NCI-H82 treated with DMSO at 0.1 percent for 48 hours (cell line): ENCODE results near the gene SGTB.

ENCODE experiments used
- DNase-seq: peaks from one replicate; lab custom pipeline; 2025; ENCODE audit not compliant: unreplicated experiment; lab: John Stamatoyannopoulos, UW

The SGTB gene

GRCh38 chr5:65721720-65722574 is at the start of gene SGTB, which contains the start of gene NLN:
Gene SGTB (minus strand): TSS chr5:65722109. CDS start chr5:65720807, 1,302 bp downstream.
Gene NLN (plus strand): TSS chr5:65722205. CDS start chr5:65722374, 169 bp downstream.
- DNase-seq, result peak; percentile 18

GRCh38 chr5:65771266-65771665 is 49.4 kb upstream of the SGTB start:
- DNase-seq, result no peak

- no peak for DNase-seq
Observed at GRCh38 chr5:65769539-65769938, 47.6 kb upstream of the SGTB start.

- no peak for DNase-seq
Observed at GRCh38 chr5:65768723-65769346, 46.9 kb upstream of the SGTB start.

- DNase-seq, result no peak
Observed at GRCh38 chr5:65767565-65767964, 45.7 kb upstream of the SGTB start.

GRCh38 chr5:65766781-65767180 is 44.9 kb upstream of the SGTB start:
- DNase-seq, result no peak

- no peak for DNase-seq
Observed at GRCh38 chr5:65766175-65766574, 44.3 kb upstream of the SGTB start.

GRCh38 chr5:65765582-65765981 is 43.7 kb upstream of the SGTB start:
- DNase-seq, result no peak

GRCh38 chr5:65762234-65762633 is 40.3 kb upstream of the SGTB start:
- DNase-seq, result no peak

GRCh38 chr5:65760504-65761275 is 38.8 kb upstream of the SGTB start:
- DNase-seq, result no peak

- DNase-seq, result no peak
Observed at GRCh38 chr5:65758546-65759144, 36.7 kb upstream of the SGTB start.

GRCh38 chr5:65753189-65753588 is 31.3 kb upstream of the SGTB start:
- no peak for DNase-seq

GRCh38 chr5:65750938-65751337 is 29.0 kb upstream of the SGTB start:
- DNase-seq, result no peak

- DNase-seq, result no peak
Observed at GRCh38 chr5:65749956-65750355, 28.0 kb upstream of the SGTB start.

- DNase-seq, result no peak
Observed at GRCh38 chr5:65749221-65749844, 27.4 kb upstream of the SGTB start.

- DNase-seq, result no peak
Observed at GRCh38 chr5:65742565-65743231, 20.8 kb upstream of the SGTB start.

GRCh38 chr5:65739162-65739561 is 17.3 kb upstream of the SGTB start:
- DNase-seq, result no peak

GRCh38 chr5:65738305-65738704 is 16.4 kb upstream of the SGTB start:
- DNase-seq, result no peak

GRCh38 chr5:65737842-65738241 is 15.9 kb upstream of the SGTB start:
- no peak for DNase-seq

- DNase-seq, result no peak
Observed at GRCh38 chr5:65736011-65736410, 14.1 kb upstream of the SGTB start.
